Dermis blood vessel endothelial cell (primary cell): ENCODE measurements around the gene METTL23. TPM values are rescaled to one million over a fixed set of nuclear protein-coding genes. Genes with fewer than 3 reads are reported as not detected.

ENCODE experiments used
- DNase-seq: peaks from one replicate; pipeline ENCODE4 v3.0.0; 2010
- total RNA-seq: library from RNA; depleted of rRNA; stranded (reverse); fragments of >200 nt; gene quantifications from 2 replicates; pipeline ENCODE4 v1.2.3, GENCODE V29; 2014

Gene METTL23, protein sequence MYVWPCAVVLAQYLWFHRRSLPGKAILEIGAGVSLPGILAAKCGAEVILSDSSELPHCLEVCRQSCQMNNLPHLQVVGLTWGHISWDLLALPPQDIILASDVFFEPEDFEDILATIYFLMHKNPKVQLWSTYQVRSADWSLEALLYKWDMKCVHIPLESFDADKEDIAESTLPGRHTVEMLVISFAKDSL
- total RNA-seq, result 23.1 and 31.3 TPM in 2 replicates

DNA sequence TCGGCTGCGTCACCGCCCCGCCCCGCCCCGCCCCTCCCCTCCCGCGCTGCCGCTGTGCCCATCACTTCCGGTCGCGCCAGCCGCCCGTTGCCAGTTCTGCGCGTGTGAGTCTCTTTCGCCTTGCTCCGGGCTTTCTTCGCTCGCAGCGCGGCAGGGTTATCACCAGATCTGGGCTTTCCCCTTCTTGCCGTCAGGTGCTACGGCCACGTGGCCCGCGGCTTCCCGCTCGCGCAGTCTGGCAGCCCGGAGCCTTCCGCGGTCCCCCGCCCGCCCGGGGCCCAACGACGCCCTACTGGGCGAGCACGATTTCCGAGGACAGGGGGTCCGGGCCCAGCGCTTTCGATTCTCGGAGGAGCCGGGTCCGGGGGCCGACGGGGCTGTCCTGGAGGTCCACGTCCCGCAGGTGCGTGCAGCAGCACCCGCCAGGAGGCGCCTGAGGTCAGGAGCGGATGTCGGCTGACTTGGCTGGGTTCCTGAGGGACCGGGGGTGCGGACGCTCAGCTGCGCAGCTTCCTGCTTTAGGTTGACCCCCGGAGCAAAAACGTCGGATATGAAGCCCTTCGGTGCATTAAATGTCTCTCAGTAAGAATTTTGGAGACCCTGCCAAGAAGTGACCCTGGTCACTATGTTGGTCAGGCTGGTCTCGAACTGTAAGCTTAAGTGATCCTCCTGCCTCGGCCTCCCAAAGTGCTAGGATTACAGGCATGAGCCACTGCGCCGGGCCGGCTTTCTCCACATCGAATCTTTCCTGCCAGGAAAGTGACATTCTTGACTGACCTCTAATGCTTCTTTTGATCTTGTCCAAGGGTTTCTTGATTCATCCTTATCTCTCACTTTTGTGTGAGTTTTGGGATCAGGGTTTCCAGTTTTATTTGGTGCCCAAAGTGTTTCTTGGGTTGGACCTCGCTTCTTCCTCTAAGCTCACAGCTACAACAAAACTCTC is at the start of gene METTL23:
TSS of gene METTL23 (plus strand) at position 64 of the 943 bp plus-strand sequence. CDS start 2,872 bp downstream, outside the sequence.
- peak; percentile 89 for DNase-seq

DNA sequence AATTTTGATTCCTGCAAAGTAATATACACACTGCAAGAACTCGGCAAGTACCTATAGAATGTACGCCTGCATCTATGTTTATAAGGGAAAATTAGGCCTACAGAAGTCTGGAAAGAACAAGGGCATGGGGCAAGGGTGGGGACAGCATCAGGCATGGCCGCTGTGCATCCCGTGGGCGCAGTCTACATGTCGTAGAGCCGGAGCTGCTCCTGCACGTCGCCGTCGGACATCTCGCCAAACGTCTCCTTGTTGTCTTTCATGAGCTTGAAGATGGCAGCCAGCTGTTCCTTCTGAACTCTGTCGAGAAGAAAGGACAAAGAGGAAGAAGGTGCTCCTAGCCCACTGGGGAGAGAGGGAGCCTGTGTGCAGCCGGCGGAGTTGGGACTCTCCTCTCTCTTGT is 49.2 kb upstream of the METTL23 start:
- no peak for DNase-seq

DNA sequence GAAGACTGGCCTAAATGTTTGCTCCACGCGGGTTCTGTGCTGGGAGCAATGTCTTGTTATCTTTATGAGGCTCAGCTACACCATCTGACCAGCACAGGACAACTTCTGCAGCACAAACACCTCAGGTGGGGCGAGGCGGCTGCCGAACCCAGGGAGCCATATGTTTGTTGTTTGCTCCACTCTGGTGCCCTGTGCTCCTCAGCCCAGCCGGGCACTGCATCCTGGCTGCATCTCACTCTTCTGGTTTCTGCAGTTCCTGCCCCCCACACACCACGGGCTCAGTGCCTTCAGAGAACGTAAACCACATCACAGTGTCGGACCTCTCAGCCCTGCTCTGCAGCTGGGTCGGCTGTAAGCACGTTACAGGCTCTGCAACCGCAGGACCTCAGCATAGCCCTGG is 48.3 kb upstream of the METTL23 start:
- DNase-seq, result no peak

DNA sequence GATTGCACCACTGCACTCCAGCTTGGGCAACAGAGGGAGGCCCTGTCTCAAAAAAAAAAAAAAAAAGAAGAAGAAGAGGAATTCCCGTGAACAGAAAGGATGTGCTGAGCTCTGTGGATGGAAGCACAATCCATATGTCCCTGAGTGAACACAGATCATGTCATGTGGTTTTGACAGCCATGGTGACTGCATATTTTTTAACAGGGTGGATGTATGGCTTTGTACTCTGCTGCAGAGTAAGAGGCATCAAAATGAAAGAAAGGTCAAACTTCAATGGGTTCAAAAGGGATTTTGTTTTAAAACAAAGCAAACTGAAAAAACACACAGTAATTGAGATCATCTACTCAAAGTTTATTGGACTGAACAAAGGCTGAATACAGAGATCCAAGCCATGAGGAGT is 47.4 kb upstream of the METTL23 start:
- DNase-seq, result no peak

DNA sequence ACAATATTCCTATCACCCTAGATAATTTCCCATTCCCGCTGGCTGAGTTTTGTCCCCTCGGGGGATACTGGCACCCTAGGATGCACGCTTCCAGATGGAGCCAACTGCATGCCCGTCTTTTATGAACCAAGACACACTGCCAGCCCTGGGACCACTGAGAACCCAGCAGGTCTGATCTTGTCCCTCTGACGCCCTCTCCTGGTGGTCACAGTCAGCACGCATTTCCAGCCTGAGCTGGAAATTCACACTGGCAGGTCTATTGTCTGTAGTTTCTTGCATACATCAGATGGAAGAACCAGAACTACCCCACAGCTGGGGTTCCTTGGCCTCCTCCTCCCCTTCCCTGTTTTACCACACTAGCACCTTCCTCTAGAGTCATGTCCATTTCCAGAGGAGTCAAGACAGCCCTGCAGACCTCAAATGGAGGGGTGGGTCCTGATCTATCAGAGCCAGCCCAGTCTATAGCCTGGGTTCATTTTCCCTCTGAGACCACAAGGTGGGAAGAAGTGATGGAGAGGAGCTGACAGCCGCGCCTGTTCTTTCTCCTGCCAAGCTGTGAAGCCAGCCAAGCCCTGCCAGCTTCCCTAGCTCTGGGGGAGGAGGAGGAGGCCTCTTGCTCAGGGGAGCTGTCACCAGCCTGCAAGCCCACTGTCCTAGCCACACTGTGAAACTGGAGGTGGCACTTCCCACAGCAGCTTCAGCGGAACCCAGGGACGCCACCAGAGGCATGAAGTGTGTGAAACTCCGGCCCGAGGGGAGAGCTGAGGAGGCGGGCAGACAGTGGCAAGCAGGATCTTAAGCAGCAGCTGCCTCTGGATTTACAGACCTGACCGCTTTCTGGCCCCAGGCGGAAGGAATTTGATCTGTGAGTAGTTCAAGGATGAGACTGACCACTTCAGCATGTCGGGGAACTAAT is 45.2 kb upstream of the METTL23 start:
- DNase-seq, result peak; percentile 86

DNA sequence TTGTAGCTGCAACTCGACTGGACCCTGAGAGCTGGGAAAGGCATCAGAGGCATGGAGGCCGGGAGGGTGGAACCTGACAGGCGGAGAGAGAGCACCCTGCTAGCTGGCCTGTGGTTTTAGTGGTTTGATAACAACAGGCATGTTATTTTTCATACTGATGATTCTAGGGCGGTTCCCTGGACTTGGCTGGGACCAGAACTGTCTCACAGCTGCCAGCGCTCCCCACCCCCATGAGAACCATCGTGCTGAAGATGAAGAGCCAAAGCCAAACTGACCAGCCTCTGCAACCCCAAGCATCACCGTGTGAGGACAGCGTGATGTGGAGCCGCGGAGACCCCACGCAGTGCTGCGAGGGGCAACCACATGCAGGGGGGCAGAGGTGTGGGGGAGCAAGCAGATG is 44.3 kb upstream of the METTL23 start:
- no peak for DNase-seq

DNA sequence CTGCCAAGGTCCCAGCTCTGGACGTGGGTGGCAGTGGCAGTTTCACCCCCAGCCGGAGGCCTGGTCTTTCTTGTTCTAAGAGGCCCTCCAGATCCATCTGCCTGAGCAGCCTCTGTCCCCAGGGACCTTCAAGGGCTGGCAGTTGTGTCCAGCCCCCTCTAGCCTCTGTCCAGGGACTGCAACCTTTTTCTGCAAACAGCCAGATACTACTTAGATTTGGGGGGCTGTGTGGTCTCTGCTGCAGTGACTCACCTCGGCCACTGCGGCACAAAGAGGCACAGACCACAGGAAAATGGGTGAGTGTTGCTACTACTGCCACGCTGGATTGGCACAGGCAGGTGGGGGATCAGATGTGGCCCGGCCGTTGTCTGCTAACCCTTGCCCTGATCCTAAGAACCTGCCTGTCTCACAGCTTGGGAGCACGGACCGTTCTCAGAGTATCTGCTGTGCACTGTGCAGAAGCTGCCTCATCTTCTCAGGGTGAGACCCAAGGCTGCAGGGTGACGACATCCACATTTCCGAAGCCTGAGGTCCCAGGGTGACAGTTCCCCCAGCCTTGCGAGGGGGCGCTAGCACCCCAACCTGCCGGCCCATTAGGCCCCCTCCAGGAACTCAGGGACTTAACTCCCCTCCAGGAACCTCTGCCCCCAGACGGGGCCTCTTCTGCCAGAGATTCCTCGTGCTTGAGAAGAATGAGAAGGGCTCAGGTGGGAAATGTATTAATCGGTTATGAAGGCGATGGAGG is 43.5 kb upstream of the METTL23 start:
- no peak for DNase-seq

DNA sequence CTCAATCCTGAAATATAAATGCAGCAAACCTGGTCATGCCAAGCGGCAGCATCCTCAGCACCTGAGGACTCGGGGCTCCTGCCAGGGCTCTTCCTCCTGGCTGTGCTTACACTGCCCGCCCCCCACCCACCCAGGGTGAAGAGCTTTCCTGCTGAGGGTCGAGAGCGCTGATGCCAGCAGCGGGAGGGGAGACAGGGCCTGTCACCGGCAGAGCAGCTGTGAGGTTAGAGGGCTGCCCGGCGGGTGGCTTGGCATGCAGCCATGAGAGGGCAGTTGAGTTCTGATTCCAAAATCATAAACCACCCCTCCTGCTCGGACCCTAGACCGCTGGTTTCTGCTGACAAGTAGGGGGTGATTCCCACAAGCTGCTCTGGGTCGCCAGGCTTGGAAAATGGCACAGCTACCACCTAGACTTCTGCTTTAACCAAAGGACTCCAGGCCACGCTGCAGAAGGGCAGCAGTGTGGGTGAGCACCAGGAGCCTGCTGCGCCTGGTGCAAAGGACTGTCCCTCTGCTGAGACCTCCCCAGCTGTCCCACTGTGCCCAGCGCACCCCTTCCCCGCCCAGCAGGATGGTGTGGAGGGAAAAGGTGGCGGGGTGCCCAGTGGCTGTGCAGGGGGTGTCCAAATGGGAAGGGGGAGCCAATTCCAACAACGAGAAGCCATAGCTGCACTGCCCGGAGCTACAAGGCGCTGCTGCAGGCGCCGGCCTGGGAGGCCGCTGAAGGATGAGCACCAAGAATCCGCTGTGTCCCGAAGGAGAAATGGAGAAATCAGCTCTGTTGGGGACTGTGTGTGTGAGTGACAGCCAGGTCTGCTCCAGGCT is 42.5 kb upstream of the METTL23 start:
- DNase-seq, result no peak

DNA sequence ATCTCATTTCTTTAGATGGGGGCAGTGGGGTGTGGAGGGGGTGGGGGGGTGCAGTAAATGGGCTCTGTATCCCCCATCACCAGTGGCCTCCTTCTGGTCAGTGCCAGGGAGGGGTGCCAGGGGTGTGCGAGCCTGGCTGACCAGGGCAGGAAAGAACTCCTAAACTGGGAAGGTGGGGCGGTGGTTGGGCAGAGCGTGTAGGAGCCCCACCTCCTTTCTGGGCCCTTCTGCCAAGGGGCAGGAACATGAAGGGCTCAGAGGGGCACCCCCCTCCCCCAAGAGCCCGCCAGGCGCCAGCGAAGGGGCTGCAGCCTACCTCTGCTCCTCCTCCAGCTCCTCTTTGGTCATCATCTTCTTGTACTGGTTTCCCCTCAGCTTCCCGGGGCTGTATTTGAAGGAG is 41.9 kb upstream of the METTL23 start:
- no peak for DNase-seq

DNA sequence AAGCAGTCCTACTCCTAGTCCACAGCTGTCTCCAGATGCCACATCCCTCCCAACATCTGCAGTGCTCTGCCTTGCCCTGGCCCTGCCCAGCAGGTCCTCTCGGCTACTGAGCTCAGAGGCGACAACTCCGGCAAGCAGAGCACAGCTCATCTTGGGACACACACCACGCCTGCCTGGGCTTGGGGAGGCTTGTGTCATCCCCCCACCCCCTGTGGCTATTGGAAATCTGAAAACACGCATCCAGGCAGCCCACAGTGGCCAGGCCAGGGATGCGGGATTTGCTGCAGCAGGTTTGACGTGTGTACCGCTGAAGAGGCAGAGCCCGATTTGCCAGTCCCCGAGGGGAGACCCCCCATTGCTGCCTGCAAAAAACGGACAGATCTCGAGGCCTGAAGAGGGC is 41.3 kb upstream of the METTL23 start:
- no peak for DNase-seq

DNA sequence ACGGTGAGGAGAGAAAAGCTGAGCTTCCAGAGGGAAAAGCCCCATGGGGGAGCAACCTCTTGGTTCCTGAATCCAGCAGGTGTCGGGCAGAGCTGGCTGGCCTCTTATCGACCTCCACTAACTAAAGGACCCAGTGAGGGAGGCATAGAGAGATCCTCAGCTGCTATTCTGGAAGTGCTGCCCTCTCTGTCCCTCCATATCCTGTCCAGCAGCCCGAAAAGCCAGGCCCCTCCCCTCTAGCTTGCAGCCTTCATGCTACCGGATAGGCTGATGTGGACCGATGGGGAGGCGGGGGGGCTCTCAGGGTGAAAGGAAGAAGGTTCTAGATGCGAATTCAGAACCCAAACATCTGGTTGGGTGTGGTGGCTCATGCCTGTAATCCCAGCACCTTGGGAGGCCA is 40.8 kb upstream of the METTL23 start:
- DNase-seq, result no peak

DNA sequence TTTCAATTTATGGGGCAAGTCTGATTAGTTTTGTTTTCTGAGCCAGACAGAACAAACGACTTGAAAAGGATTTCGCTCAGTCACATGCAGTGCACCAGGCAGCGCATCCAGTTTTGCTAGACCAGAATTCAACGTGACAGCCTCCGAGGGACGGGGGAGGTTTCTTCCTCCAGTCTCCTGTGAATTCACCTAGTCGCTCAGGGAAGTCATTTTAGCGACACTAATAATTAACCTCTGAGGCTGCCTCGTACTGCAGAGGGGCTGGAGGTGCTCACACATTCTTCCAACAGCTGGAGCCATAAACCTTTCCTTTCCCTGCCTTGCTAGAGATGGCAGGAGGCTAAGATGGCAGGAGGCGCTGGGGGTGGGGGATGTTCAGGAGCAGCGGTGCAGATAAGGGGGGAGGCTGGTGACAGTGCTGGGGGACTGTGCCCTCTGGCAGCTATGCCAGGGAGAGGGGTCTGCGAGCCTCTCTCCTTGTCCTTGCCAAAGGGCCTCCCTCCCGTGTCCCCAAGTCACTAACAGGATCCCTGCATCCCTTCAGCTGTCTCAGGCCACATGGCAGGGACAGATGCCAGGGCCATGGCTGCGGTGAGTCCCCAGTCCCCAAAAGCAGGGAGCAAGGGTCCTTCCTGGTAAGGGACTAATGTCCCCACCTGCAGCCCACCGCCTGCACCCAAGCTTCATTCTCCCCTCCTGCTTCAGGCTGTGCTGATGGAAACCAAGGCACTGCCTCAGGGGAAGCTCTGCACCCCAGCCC is 39.9 kb upstream of the METTL23 start:
- DNase-seq, result no peak

DNA sequence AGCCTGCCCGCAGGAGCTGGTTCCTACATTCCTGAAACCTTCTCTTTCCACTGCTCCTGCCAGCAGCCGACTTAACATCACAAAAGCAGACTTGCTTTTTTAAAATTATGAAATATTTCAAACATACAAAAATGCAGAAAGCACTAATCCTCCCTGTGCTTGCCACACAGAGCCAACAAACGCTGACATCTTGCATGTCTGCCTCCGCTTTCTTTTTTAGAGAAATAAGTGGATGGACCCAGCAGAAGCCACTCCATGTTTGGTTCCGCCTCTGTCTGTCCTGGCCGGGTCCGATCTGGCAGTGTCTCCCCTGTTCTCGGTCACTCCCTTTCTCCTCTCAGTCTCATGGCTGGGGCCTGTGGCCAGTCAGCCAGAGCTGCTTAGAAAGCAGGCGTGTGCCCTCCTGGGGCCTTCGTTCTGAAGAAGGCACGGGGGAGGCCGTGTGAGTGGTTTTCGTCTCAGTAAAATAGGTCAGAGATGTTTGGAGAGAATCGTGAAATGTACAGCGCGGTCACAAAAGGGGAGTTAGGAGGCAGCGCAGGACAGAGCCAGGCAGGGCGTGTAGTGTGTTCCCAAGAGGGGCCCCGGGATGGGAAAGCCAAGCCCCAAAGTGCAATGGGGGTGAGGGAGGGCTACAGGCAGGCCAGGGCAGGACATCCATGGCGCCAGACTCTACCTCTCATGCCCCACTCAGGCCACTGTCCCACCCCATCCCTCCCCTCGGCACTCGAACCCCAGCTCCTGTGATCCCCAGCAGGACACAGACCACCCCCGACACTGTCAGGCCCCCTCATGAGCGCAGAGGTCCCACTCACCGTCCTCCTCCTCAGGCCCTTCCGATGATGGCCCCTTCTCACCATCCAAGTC is 39.1 kb upstream of the METTL23 start:
- no peak for DNase-seq

DNA sequence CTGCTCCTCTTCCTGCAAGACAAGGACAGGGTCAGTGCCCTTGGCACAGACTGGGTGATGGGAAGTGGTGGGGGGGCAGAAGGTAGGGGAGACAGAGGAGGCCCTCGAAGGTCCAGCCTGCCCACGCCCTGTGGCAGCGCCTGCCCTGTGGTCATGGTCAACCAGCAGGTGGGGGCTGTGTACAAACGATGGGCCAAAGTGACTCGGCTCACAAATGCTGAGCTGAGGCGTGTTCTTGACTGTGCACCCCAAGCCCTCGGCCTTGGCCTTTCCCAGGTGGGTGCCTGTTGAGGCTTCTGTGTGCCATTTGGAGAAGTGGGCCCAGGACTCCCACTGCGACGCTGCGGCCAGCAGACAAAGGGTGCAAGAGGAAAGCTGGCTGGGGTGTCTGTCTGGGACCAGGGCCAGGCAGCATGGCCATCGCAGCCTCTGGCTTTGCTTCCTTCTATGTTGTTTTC is 38.4 kb upstream of the METTL23 start:
- peak; percentile 49 for DNase-seq

DNA sequence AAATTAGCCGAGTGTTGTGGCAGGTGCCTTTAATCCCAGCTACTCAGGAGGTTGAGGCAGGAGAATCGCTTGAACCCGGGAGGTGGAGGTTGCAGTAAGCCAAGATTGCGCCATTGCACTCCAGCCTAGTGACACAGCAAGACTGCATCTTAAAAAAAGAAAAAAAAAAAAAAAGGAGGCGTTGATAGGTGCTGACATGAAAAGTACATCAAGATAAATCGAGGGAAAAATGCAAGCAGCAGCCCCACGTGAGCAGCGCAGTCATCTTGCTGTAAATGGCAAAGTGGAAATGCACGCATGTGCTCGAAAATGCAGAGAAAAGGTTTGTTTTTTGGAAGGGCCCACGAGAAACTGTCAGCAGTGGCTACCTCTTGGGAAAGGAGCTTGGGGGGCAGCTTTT is 36.8 kb upstream of the METTL23 start:
- DNase-seq, result no peak

DNA sequence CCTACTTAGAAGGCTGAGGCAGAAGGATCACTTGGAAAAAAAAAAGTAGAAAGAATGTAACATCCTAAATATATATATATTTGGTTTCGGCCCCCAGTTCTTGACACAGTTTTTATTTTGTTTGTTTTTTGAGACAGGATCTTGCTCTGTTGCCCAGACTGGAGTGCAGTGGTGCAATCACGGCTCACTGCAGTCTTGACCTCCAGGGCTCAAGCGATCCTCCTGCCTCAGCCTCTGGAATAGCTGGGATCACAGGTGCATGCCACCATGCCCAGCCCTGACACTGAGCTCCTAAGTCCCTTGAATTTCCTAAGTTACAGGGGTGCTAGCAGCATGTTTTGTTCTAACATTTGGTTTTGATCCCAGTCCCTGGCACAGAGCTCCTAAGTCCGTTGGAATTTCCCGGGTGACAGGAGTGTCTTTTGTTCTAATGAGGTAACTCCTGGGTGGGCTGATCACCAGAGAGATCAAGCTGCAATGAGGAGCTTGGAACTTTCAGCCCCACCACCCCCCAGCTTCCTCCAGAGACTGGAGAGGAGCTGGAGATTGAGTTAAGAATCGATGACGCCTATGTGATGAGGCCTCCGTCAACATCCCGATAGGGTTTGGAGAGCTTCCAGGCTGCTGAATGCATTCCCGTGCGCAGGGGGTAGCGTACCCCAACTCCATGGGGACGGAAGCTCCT is 35.9 kb upstream of the METTL23 start:
- DNase-seq, result no peak

DNA sequence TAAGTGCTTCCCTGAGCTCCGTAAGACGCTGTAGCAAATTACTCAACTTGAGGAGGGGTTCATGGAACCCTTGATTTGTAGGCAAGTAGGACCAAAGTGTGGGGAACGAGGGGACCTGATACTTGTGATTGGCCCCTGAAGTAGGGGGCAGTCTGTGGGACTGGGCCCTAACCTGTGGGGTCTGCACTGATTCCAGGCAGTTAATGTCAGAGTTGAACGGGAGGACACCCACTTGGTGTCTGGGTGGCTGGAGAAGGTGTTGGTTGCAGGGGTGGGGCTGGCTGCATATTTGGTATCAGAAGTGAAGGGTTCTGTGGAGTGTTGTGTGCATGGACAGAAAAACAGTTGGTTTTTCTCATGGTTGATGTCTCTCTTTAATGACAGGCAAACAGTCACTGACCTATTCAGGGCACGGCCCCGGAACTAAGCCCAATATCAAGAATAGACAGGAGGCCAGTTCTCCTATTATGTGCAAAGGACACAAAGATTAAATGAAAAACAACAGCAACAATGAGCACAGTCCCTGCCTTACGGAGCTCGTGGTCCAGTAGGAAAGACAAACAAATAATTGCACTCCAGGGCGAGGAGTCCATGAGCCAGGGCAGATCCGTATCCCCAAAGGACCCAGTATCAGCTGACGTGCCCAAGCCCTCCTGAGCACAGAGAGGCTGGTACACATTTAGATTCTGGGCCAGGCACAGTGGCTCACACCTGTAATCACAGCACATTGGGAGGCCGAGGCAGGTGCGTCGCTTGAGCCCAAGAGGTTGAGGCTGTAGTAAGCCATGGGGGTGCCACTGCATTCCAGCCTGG is 35.1 kb upstream of the METTL23 start:
- DNase-seq, result no peak
